Measurements from ENCODE around the gene SRPX2. TPM values are rescaled to one million over a fixed set of nuclear protein-coding genes. Genes with fewer than 3 reads are reported as not detected.

Gene SRPX2, protein sequence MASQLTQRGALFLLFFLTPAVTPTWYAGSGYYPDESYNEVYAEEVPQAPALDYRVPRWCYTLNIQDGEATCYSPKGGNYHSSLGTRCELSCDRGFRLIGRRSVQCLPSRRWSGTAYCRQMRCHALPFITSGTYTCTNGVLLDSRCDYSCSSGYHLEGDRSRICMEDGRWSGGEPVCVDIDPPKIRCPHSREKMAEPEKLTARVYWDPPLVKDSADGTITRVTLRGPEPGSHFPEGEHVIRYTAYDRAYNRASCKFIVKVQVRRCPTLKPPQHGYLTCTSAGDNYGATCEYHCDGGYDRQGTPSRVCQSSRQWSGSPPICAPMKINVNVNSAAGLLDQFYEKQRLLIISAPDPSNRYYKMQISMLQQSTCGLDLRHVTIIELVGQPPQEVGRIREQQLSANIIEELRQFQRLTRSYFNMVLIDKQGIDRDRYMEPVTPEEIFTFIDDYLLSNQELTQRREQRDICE
- not detected for total RNA-seq

DNA sequence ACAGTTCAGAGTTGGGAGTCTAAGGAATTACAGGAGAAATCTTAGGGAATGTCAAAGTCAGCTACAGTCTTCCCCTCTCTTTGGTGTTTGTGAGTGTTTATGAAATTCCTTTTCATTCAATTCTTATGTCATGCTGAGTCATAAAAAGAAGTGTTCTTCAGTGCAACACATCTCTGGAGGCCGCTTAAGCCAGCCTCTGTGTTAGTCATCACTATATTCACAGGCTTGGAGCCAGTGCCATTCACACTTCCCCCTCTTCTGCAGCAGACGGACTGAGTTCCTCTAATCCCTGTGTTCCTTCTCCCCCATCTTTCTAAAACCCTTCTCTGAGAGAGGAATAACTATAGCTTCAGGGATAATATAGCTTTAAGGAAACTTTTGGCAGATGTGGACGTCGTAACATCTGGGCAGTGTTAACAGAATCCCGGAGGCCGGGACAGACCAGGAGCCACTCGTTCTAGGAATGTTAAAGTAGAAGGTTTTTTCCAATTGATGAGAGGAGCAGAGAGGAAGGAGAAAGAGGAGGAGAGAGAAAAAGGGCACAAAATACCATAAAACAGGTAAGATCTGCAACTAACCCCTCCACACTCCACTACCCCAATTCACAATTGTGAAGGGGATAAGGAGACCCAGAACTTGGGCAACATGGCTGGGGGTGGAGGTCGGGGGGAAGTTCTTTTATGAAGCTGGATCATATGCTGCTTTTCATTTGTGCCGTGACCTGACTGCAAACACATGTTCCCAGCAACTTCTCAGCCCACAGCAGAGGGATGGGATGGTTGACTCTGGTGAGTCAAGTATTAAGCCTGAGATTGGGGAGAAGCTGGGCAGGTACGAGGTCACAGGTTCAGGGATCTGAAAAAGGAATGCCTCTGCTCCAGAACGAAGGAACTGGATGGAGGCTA lies at the start of gene SRPX2:
Gene SRPX2, plus strand, starts transcription at position 244 of the 905 bp plus-strand sequence. CDS start 2,124 bp downstream, outside the sequence.
- H3K27ac Mint-ChIP-seq = no peak within 1 kb of the TSS
- no peaks in the 10 kb centered on the region for H3K9me3 Mint-ChIP-seq

DNA sequence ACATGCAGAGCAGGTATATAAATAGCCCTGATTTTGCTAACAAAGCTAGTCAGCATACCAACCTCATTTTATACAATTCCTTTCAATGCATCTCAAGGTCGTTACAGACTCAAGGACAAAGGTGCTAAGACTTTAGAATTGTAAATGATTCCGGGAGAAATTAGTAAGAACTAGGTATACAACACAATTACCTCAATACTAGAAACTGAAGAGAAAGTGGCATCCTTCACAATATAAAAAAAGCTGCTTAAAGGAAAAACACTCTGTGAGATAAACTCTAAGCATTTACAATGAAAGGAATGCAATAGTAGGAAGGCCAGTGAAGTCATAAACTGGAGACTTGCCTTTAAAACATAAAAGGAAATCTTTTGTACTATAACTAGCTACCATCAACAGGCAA lies 47.4 kb upstream of the SRPX2 start:
- H3K9me3 Mint-ChIP-seq = no peaks in the 10 kb centered on the region
- DNase-seq = no peak
- no peak overlapping the region for H3K27ac Mint-ChIP-seq
- no peaks in the 10 kb centered on the region for H3K36me3 Mint-ChIP-seq (ENCODE audit: insufficient read depth in 2 of 2)
- no peak overlapping the region for H3K4me3 Mint-ChIP-seq
- peaks cover 7% of the 10 kb centered on the region for H3K4me1 Mint-ChIP-seq (ENCODE audit: low read depth)
- H3K27me3 Mint-ChIP-seq (ENCODE audit: low read depth) = peaks cover 53% of the 10 kb centered on the region
- ATAC-seq (replicated peaks in 1 of 2) = no peak

More for the DNA sequence above, at the start of gene SRPX2:
- no peaks in the 10 kb centered on the region for H3K36me3 Mint-ChIP-seq (ENCODE audit: insufficient read depth in 2 of 2)
- no peak within 1 kb of the TSS for H3K4me3 Mint-ChIP-seq
- no peaks in the 10 kb centered on the region for H3K4me1 Mint-ChIP-seq (ENCODE audit: low read depth)
- ATAC-seq (replicated peaks in 1 of 2) (peak; percentile 39 to 46), DNase-seq (no peak)
- peaks cover 63% of the 10 kb centered on the region for H3K27me3 Mint-ChIP-seq (ENCODE audit: low read depth)

DNA sequence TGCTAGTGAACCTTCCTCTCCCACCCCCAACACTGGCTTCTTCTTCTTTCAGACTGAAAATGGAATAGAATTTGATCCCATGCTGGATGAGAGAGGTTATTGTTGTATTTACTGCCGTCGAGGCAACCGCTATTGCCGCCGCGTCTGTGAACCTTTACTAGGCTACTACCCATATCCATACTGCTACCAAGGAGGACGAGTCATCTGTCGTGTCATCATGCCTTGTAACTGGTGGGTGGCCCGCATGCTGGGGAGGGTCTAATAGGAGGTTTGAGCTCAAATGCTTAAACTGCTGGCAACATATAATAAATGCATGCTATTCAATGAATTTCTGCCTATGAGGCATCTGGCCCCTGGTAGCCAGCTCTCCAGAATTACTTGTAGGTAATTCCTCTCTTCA lies 44.5 kb upstream of the SRPX2 start:
- no peak for ATAC-seq (replicated peaks in 1 of 2)
- no peak for DNase-seq
- Mint-ChIP-seq H3K4me1 (ENCODE audit: low read depth) (peaks cover 7% of the 10 kb centered on the region), H3K27ac (no peak overlapping the region), H3K4me3 (no peak overlapping the region), H3K27me3 (ENCODE audit: low read depth) (peaks cover 63% of the 10 kb centered on the region), H3K36me3 (ENCODE audit: insufficient read depth in 2 of 2) (no peaks in the 10 kb centered on the region), H3K9me3 (no peaks in the 10 kb centered on the region)

DNA sequence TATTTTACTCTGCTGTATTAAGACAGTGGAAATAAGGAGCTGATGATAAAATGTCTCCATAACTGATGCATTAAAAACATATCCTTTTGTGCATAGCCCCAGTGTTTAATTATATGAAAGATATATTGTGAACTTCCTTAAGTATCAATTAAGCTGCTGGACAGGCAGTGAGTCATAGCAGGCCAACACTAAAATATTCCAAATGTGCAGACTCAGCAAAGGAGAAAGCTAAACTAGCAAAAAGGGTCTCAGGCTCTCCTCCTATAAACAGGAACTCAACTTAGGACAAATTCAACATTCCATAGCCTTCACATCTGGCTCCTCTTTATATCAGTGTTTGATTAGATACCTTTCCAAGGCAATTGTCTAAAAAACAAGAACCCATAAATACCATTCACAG lies 43.7 kb upstream of the SRPX2 start:
- H3K4me3 Mint-ChIP-seq = no peak overlapping the region
- H3K4me1 Mint-ChIP-seq (ENCODE audit: low read depth) = peaks cover 7% of the 10 kb centered on the region
- H3K27ac Mint-ChIP-seq = no peak overlapping the region
- no peaks in the 10 kb centered on the region for H3K36me3 Mint-ChIP-seq (ENCODE audit: insufficient read depth in 2 of 2)
- no peak for ATAC-seq (replicated peaks in 1 of 2)
- DNase-seq = no peak
- H3K27me3 Mint-ChIP-seq (ENCODE audit: low read depth) = peaks cover 68% of the 10 kb centered on the region
- no peaks in the 10 kb centered on the region for H3K9me3 Mint-ChIP-seq

DNA sequence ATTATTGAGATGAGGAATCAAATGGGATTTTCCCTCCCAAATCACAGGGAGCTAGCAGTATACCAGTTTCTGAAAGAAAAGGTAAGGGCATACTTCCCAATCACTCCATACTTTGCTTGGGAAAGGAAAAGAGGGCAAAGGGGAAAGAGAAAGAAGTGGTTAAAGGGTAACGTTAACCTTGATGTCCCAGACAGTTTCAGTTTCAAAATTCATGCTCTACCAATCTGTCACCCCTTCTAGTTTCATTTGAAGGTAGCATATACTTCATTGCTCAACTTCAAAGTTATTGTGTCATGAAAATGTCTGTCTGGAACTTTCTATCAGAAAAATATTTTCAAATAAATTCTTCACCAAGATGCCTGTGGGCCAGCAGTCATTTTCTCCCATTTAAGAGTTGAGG lies 43.2 kb upstream of the SRPX2 start:
- ATAC-seq (replicated peaks in 1 of 2) (no peak), DNase-seq (no peak)
- H3K9me3 Mint-ChIP-seq = no peaks in the 10 kb centered on the region
- H3K36me3 Mint-ChIP-seq (ENCODE audit: insufficient read depth in 2 of 2) = no peaks in the 10 kb centered on the region
- H3K27ac Mint-ChIP-seq = no peak overlapping the region
- H3K4me3 Mint-ChIP-seq = no peak overlapping the region
- H3K27me3 Mint-ChIP-seq (ENCODE audit: low read depth) = peaks cover 66% of the 10 kb centered on the region
- H3K4me1 Mint-ChIP-seq (ENCODE audit: low read depth) = peaks cover 7% of the 10 kb centered on the region

DNA sequence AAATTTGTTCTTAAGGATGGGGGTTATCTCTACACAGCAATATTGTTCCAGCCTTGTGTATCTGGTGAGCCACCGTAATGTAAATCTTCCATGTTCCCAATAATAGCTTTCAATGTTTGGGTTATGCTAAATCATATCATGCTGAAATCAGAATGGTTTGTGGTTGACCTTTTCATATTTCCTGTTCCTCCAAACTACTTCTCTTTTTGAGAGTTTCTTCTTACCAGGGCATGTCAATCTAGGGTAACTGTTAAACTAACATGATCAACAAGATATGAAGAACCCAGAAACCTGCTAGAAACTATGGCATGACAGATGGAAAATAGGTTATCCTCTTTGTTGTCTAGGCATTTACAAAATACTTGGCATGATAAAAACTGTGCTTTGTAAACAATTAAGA lies 37.2 kb upstream of the SRPX2 start:
- peaks cover 42% of the 10 kb centered on the region for H3K27me3 Mint-ChIP-seq (ENCODE audit: low read depth)
- no peaks in the 10 kb centered on the region for H3K4me1 Mint-ChIP-seq (ENCODE audit: low read depth)
- DNase-seq = no peak
- no peak overlapping the region for H3K4me3 Mint-ChIP-seq
- H3K27ac Mint-ChIP-seq = no peak overlapping the region
- no peaks in the 10 kb centered on the region for H3K9me3 Mint-ChIP-seq
- no peaks in the 10 kb centered on the region for H3K36me3 Mint-ChIP-seq (ENCODE audit: insufficient read depth in 2 of 2)
- ATAC-seq (replicated peaks in 1 of 2) = no peak

DNA sequence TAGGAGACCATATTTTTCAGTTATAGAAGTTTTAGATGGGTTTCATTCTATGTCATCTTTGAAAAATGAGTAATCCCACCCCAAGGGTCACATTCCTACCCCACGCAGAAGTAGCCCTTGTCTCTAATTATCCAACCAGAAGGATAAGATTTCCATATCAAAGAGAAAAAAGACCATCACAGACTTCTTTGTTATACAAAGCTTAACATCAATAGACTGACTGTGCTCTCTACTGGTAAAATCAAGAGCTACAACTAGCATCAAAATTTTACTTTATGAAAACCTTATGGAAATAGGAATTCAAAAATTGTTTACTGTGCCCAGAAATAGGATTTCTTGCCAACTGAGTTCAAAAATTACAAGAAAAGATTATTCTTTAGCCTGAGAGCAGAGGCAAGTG lies 34.4 kb upstream of the SRPX2 start:
- Mint-ChIP-seq H3K27ac (no peak overlapping the region), H3K4me3 (no peak overlapping the region), H3K9me3 (no peaks in the 10 kb centered on the region), H3K4me1 (ENCODE audit: low read depth) (no peaks in the 10 kb centered on the region), H3K27me3 (ENCODE audit: low read depth) (peaks cover 50% of the 10 kb centered on the region), H3K36me3 (ENCODE audit: insufficient read depth in 2 of 2) (no peaks in the 10 kb centered on the region)
- ATAC-seq (replicated peaks in 1 of 2) (no peak), DNase-seq (no peak)

DNA sequence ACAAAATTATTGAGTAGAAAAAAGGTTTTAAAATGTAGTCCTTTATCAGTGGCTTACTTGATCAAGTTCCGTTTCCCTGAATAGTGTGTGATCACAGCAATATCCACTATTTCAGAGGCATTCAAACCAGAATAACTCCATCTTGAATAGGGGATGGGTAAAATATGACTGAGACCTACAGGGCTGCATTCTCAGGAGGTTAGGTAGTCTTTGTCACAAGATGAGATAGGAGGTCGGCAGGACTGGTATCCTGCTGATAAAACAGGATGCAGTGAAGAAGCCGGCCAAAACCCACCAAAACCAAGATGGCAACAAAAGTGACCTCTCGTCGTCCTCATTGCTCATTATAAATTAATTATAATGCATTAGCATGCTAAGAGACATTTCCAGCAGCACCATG lies 32.0 kb upstream of the SRPX2 start:
- H3K9me3 Mint-ChIP-seq = no peaks in the 10 kb centered on the region
- H3K27me3 Mint-ChIP-seq (ENCODE audit: low read depth) = peaks cover 55% of the 10 kb centered on the region
- H3K27ac Mint-ChIP-seq = no peak overlapping the region
- no peak overlapping the region for H3K4me3 Mint-ChIP-seq
- ATAC-seq (replicated peaks in 1 of 2) = no peak
- H3K4me1 Mint-ChIP-seq (ENCODE audit: low read depth) = peaks cover 6% of the 10 kb centered on the region
- no peak for DNase-seq
- H3K36me3 Mint-ChIP-seq (ENCODE audit: insufficient read depth in 2 of 2) = no peaks in the 10 kb centered on the region

DNA sequence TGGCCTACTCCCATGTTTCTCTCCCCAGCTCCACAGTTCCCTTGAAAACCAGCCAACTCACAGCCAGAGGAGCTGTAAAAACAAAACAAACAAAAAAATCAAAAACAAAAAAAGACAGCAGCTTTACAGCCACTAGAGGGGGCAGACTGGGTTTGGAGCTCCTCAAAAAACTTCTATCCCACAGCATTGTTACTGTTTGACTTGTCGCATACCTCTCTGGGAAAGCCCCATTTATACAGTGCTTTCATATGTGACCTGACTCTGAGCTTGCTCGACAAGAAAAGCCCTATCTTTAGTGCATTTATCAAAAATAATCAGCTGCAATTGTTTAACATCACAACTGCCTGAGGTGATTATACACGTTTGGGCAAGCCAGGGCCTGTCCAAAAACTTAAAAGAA lies 29.0 kb upstream of the SRPX2 start:
- Mint-ChIP-seq H3K27ac (no peak overlapping the region), H3K36me3 (ENCODE audit: insufficient read depth in 2 of 2) (no peaks in the 10 kb centered on the region), H3K27me3 (ENCODE audit: low read depth) (peaks cover 57% of the 10 kb centered on the region), H3K9me3 (no peaks in the 10 kb centered on the region), H3K4me1 (ENCODE audit: low read depth) (peaks cover 6% of the 10 kb centered on the region), H3K4me3 (no peak overlapping the region)
- ATAC-seq (replicated peaks in 1 of 2) = peak; percentile 90 to 93
- DNase-seq = peak; percentile 11 to 16

DNA sequence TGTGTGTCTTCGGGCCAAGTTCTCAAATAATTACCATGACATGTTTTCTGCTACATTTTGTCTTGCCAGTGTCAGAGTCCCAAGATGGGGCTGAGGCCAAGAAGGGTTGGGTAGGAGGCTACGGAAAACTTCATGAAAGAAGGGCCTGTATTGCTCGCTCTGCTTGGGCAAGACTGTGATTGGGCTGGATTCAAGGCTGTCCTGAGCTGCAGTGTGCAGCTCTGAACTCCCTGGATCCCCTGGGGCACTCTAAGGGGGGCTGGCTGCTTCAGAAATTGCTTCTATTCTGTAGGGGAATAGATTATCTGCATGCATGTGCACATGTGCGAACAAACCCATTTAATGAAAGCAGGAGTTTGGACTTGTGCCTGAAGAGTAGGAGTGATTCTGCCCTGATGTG lies 21.0 kb upstream of the SRPX2 start:
- Mint-ChIP-seq H3K27ac (no peak overlapping the region), H3K36me3 (ENCODE audit: insufficient read depth in 2 of 2) (no peaks in the 10 kb centered on the region), H3K4me1 (ENCODE audit: low read depth) (peaks cover 10% of the 10 kb centered on the region), H3K4me3 (no peak overlapping the region), H3K27me3 (ENCODE audit: low read depth) (peaks cover 35% of the 10 kb centered on the region), H3K9me3 (no peaks in the 10 kb centered on the region)
- ATAC-seq (replicated peaks in 1 of 2) (no peak), DNase-seq (no peak)

DNA sequence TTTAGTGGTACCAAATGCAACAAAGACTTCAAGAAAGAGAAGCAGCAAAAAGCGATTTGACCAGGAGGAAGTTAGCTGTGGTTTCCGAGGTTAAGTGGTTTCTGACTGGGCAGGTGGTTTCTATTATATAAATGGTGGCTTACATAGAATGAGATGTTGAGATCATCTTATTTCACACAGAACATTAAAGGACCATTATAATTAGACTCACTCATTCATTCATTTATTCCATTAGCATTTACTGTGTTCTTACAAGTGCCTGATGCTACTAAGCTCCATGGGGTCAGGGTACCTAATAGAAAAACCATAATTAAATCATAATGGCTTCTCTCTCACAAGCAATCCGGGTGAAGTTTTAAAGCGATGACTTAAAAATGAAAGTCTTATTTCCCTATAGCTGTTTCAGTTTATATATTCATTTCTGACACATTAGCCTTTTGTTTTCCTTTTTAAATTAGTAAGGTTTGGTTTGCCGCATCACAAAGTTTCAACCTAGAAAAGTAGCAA lies 18.0 kb upstream of the SRPX2 start:
- Mint-ChIP-seq H3K27me3 (ENCODE audit: low read depth) (peaks cover 43% of the 10 kb centered on the region), H3K36me3 (ENCODE audit: insufficient read depth in 2 of 2) (no peaks in the 10 kb centered on the region), H3K4me1 (ENCODE audit: low read depth) (peaks cover 10% of the 10 kb centered on the region), H3K27ac (peak overlapping the region; percentile 10), H3K9me3 (no peaks in the 10 kb centered on the region), H3K4me3 (no peak overlapping the region)
- peak; percentile 43 to 69 for ATAC-seq (replicated peaks in 1 of 2)
- DNase-seq = peak; percentile 6 to 18

DNA sequence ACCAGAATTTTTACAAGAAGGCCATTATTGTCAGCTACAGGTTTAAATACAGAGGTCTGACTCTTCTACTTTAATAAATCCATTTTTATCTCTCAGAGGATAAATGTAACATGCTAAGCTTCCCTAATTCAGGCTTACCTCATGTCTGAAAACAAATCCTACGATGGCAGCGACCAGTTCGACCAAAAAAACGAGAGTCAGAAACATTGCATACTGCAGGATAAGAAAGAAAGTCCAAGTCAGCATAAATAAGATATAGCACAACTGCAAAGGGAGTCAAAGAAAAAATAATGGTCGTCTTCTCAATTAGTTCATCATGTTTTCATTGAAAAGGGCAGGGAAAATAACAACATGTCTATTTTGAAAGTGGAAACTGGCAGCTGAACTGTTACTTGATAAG lies 9.0 kb upstream of the SRPX2 start:
- Mint-ChIP-seq H3K36me3 (ENCODE audit: insufficient read depth in 2 of 2) (no peaks in the 10 kb centered on the region), H3K9me3 (no peaks in the 10 kb centered on the region), H3K4me3 (no peak overlapping the region), H3K27ac (no peak overlapping the region), H3K4me1 (ENCODE audit: low read depth) (peaks cover 9% of the 10 kb centered on the region), H3K27me3 (ENCODE audit: low read depth) (peaks cover 56% of the 10 kb centered on the region)
- no peak for ATAC-seq (replicated peaks in 1 of 2)
- DNase-seq = no peak

DNA sequence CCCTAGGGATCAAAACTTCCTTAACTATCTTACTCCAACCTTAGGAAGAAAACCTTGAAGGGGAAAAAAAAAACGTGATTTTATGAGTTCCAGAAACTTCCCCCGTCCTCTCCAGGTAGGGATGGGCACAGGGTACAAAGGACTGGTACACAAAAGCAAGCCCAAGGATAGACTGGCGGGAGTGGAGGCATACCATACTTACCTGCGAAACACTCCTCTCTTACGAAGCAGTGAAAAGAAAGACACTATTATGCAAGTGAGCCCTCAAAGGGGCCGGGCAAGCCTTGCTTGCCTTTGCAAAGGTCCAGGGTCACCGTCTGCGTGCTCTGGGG lies 8.0 kb upstream of the SRPX2 start:
- H3K9me3 Mint-ChIP-seq = no peaks in the 10 kb centered on the region
- peak overlapping the region; percentile 83 to 87 for H3K4me3 Mint-ChIP-seq
- ATAC-seq (replicated peaks in 1 of 2) (peak in 1 of 2 donors; percentile 12), DNase-seq (no peak)
- H3K27me3 Mint-ChIP-seq (ENCODE audit: low read depth) = peaks cover 54% of the 10 kb centered on the region
- no peaks in the 10 kb centered on the region for H3K36me3 Mint-ChIP-seq (ENCODE audit: insufficient read depth in 2 of 2)
- no peak overlapping the region for H3K27ac Mint-ChIP-seq
- H3K4me1 Mint-ChIP-seq (ENCODE audit: low read depth) = peaks cover 9% of the 10 kb centered on the region

Data from activated T-cell treated with anti-CD3 and anti-CD28 coated beads, Interleukin-2, amount 50 U/mL, for 72 hours (primary cell).